ENCODE measurements around the gene CYP1A1. TPM values are rescaled to one million over a fixed set of nuclear protein-coding genes. Genes with fewer than 3 reads are reported as not detected.

The CYP1A1 gene
- total and polyA plus RNA-seq, 2 of the 4 experiments (the other 2 are of a cell fraction) = under 0.01 to 0.03 TPM

DNA sequence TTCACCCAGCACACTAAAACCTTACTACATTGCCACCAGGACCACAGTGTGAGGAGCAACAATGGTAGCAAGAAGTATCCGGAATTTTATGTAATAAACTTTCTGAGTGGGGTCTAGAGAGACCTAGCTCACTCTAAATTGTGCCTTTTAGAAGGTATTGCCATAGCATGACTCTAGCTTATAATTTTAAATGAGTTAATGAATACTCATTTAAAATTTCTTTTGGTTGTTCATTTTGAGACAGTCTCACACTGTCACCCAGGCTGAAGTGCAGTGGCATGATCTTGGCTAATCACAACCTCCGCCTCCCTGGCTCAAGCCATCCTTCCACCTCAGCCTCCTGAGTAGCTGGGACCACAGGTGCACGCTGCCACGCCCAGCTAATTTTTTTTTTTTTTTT lies 55.7 kb downstream of the CYP1A1 start:
- CTCF ChIA-PET = interaction anchor here (0.6 kb wide), 2 partner anchors 123 to 869 kb away, joined by 3 to 6 read pairs; no protein-coding TSS in a partner anchor

More for the DNA sequence above, 55.7 kb downstream of the CYP1A1 start:
- BruUV-seq (replicated peaks) = no TSS peak
- no CpG with 5 or more reads among the region's 4 CpGs for WGBS, 2 experiments (ENCODE audit: extremely low coverage in 2 of 2, insufficient read length in 1 of 2)
- no peak for TF ChIP-seq RFX5 (IDR thresholded peaks at IDR 0.05; ENCODE audit: low read depth, low read length)
- no peak for TF ChIP-seq RAD21 (IDR thresholded peaks at IDR 0.05; ENCODE audit: low read length)
- TF ChIP-seq CEBPB (IDR thresholded peaks at IDR 0.05; ENCODE audit: low read depth, low read length) = no peak
- no peak for TF ChIP-seq POLR2A (IDR thresholded peaks at IDR 0.05; ENCODE audit: low read depth, low read length)
- TF ChIP-seq FOS (IDR thresholded peaks at IDR 0.05; ENCODE audit: low read depth, low read length) = no peak
- TF ChIP-seq, protein P1, sequence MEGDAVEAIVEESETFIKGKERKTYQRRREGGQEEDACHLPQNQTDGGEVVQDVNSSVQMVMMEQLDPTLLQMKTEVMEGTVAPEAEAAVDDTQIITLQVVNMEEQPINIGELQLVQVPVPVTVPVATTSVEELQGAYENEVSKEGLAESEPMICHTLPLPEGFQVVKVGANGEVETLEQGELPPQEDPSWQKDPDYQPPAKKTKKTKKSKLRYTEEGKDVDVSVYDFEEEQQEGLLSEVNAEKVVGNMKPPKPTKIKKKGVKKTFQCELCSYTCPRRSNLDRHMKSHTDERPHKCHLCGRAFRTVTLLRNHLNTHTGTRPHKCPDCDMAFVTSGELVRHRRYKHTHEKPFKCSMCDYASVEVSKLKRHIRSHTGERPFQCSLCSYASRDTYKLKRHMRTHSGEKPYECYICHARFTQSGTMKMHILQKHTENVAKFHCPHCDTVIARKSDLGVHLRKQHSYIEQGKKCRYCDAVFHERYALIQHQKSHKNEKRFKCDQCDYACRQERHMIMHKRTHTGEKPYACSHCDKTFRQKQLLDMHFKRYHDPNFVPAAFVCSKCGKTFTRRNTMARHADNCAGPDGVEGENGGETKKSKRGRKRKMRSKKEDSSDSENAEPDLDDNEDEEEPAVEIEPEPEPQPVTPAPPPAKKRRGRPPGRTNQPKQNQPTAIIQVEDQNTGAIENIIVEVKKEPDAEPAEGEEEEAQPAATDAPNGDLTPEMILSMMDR (conservative IDR thresholded peaks at IDR 0.05; ENCODE audit: low read depth, low read length) = no peak
- TF ChIP-seq CHD1 (IDR thresholded peaks at IDR 0.05; ENCODE audit: low read depth, low read length) = no peak
- TF ChIP-seq RCOR1 (IDR thresholded peaks at IDR 0.05; ENCODE audit: insufficient replicate concordance, low read length) = no peak
- no peak for TF ChIP-seq NFE2L2 (IDR thresholded peaks at IDR 0.05; ENCODE audit: low read depth, low read length)
- no peak for TF ChIP-seq MAZ (IDR thresholded peaks at IDR 0.05; ENCODE audit: borderline replicate concordance, low read depth, low read length)
- no peak for TF ChIP-seq SMC3 (IDR thresholded peaks at IDR 0.05; ENCODE audit: low read depth, low read length)
- no peak for TF ChIP-seq MXI1 (IDR thresholded peaks at IDR 0.05; ENCODE audit: borderline replicate concordance, low read depth, low read length)
- H3K79me1 ChIP-seq (ENCODE audit: low read depth in 1 of 2, low read length in 2 of 2) = peaks cover 6 to 33% of the 10 kb centered on the region in 2 experiments; a peak in 3 of 4 replicates
- DNase-seq (no peak), ATAC-seq (ENCODE audit: low read depth) (no peak)
- peaks cover 24% of the 10 kb centered on the region for H3K36me3 ChIP-seq (ENCODE audit: control insufficient read depth, insufficient read depth, low read length)
- H2AK9ac ChIP-seq (replicated peaks; ENCODE audit: low read depth, low read length, poor library complexity) = no peak overlapping the region
- in situ Hi-C loops (cut with MboI; ENCODE audit: low sequenced_read_pairs) (no loop called here), dilution Hi-C loops (cut with HindIII; ENCODE audit: low sequenced_read_pairs, unreplicated experiment) (no loop called here), intact Hi-C loops (cut with micrococcal nuclease) (no loop called here)
- no peak overlapping the region for H3K9ac ChIP-seq (ENCODE audit: low read depth, low read length)
- H3K14ac ChIP-seq (replicated peaks; ENCODE audit: low read depth, low read length) = no peak overlapping the region
- H3K18ac ChIP-seq (ENCODE audit: low read depth, low read length) = no peak overlapping the region
- H3K9me1 ChIP-seq (ENCODE audit: insufficient read depth, low read length) = peaks cover 3% of the 10 kb centered on the region; the same call in 1 of the 2 replicates
- H4K20me1 ChIP-seq (ENCODE audit: insufficient read depth, low read length) = peaks cover 25% of the 10 kb centered on the region
- no peak overlapping the region for H2AK5ac ChIP-seq (ENCODE audit: low read depth, low read length)
- no peak overlapping the region for H2AFZ ChIP-seq (replicated peaks; ENCODE audit: low read length, poor library complexity)
- H3K4me3 ChIP-seq (ENCODE audit: insufficient read depth, low read depth, low read length) = no peak overlapping the region
- no peak overlapping the region for H3K27ac ChIP-seq (ENCODE audit: insufficient read depth, low read length)
- H2BK20ac ChIP-seq (ENCODE audit: low read depth, low read length) = no peak overlapping the region
- POLR2A ChIA-PET (ENCODE audit: unreplicated experiment) = interaction anchor here (0.6 kb wide), 1 partner anchor 339 kb away, joined by 3 read pairs; no protein-coding TSS in a partner anchor
- no peak overlapping the region for H4K8ac ChIP-seq (ENCODE audit: low read depth in 2 of 2, low read length in 2 of 2)
- no peak overlapping the region for H4K91ac ChIP-seq (ENCODE audit: insufficient read depth, low read depth, low read length)
- no peaks in the 10 kb centered on the region for H3K27me3 ChIP-seq (ENCODE audit: control insufficient read depth, insufficient read depth, low read length)
- H3K4me2 ChIP-seq (ENCODE audit: low read depth, low read length) = no peak overlapping the region
- H2BK5ac ChIP-seq (ENCODE audit: low read depth, low read length, poor library complexity, severe bottlenecking) = no peak overlapping the region
- H3K4me1 ChIP-seq (ENCODE audit: control insufficient read depth, insufficient read depth, low read length) = peaks cover 3% of the 10 kb centered on the region
- H3K9me3 ChIP-seq (ENCODE audit: control insufficient read depth, insufficient read depth, low read length) = no peaks in the 10 kb centered on the region
- no peak overlapping the region for H2BK120ac ChIP-seq (ENCODE audit: low read depth, low read length)
- H3K4ac ChIP-seq (ENCODE audit: low read depth, low read length) = no peak overlapping the region
- no peak overlapping the region for H2BK15ac ChIP-seq (ENCODE audit: low read depth, low read length)
- H3K23ac ChIP-seq (ENCODE audit: low read depth, low read length) = no peak overlapping the region
- H3K56ac ChIP-seq (ENCODE audit: extremely low read depth, insufficient read depth, low read length) = no peak overlapping the region
- H4K5ac ChIP-seq (ENCODE audit: low read depth, low read length) = no peak overlapping the region

Data from IMR-90 (cell line).